Measurements from ENCODE around the gene ZNF536.

DNA sequence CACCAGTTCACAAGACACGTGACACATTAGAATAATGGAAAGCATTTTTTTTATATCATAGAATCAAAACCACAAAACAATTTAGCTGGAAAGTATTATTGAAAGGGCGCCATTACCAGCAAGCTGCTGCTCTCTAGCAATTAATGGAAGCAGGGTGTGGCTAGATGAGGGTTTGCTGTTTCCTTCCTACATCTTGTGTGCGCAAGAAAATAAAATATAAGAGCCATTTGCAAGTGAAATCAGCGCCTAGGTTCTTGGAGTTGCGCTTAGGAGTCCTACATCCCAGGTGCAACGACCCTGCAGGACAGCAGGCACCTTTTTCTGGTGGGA is 140.9 kb downstream of the ZNF536 start:
- TF ChIP-seq, protein P1, sequence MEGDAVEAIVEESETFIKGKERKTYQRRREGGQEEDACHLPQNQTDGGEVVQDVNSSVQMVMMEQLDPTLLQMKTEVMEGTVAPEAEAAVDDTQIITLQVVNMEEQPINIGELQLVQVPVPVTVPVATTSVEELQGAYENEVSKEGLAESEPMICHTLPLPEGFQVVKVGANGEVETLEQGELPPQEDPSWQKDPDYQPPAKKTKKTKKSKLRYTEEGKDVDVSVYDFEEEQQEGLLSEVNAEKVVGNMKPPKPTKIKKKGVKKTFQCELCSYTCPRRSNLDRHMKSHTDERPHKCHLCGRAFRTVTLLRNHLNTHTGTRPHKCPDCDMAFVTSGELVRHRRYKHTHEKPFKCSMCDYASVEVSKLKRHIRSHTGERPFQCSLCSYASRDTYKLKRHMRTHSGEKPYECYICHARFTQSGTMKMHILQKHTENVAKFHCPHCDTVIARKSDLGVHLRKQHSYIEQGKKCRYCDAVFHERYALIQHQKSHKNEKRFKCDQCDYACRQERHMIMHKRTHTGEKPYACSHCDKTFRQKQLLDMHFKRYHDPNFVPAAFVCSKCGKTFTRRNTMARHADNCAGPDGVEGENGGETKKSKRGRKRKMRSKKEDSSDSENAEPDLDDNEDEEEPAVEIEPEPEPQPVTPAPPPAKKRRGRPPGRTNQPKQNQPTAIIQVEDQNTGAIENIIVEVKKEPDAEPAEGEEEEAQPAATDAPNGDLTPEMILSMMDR (conservative IDR thresholded peaks at IDR 0.05; ENCODE audit: low read depth, low read length), result no peak
- no peak for TF ChIP-seq EZH2phosphoT487 (IDR thresholded peaks at IDR 0.05; ENCODE audit: borderline replicate concordance, low read length)
